Upper lobe of left lung (tissue), 4 donors: ENCODE data around the gene DRC7.

Experiments used
- CTCF ChIP-seq, 6 experiments: fragments of 450-650 bp in 4 of 6; fragments of 200-600 bp in 2 of 6; sonication (generic) in 2 of 6; IDR thresholded peaks; one replicate each; pipeline ENCODE4 v1.5.1; 2016 to 2019; ENCODE audit warnings: antibody characterized with exemption in 6 of 6
- EP300 ChIP-seq, 4 donors: sonication (generic); formaldehyde crosslinking; IDR thresholded peaks; one replicate each; pipeline ENCODE4 v1.5.1; 2017; ENCODE audit warnings: antibody characterized with exemption in 4 of 4, control low read depth in 2 of 4
- POLR2A ChIP-seq, 4 donors: fragments of 450-650 bp; IDR thresholded peaks; one replicate each; pipeline ENCODE4 v1.5.1; 2016 to 2017; ENCODE audit warnings: antibody characterized with exemption in 4 of 4, mild to moderate bottlenecking in 2 of 4
- POLR2AphosphoS5 ChIP-seq, 2 donors: sonication (generic); formaldehyde crosslinking; IDR thresholded peaks; one replicate each; pipeline ENCODE4 v1.5.1; 2017; ENCODE audit warnings: antibody characterized with exemption in 2 of 2

DNA sequence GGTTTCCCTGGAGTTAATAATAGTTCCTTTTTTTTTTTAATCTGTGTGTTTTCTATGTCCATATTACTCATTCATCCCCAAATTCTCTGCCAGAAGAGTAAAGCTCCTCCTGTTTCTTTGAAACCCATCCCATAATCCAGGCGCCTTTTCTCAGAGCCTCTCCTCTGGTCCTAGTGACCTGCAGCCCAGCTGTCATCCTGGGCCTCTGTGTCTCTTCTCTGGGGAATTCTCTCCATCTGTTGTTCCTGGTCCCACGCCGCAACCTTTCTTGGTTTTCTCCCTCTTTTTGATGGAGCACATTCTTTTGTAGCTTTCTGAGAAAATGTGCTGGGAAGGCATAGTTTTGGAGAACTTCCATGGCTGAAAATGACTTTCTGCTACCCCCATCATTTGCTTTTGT lies 51.2 kb downstream of the DRC7 start:
- TF ChIP-seq CTCF (IDR thresholded peaks at IDR 0.05) (no peak), POLR2A (IDR thresholded peaks at IDR 0.05) (no peak), EP300 (IDR thresholded peaks at IDR 0.05) (no peak), POLR2AphosphoS5 (IDR thresholded peaks at IDR 0.05) (no peak)
